OCI-LY3 (cell line): Measurements from ENCODE around the gene CEMIP.
"Not testable (repeated sequence)": the region's sequence is repeated elsewhere in the genome, so short reads cannot be mapped to it uniquely, and the experiment has no call there.

Experiments
- H2AFZ ChIP-seq: fragments of 200-600, 300-600 bp; shearing (Covaris generic); 2 replicates; pipeline ENCODE4 v1.6.0; 2014; ENCODE audit warnings: antibody characterized with exemption, low read depth, low read length
- H3K27ac ChIP-seq: fragments of 200-600, 300-600 bp; sonication (generic); 2 replicates; pipeline ENCODE4 v1.5.1; 2014; ENCODE audit warnings: mild to moderate bottlenecking, low read length, moderate library complexity, mixed read lengths
- H3K27me3 ChIP-seq: fragments of 200-600, 300-600 bp; sonication (generic); 2 replicates; pipeline ENCODE4 v1.6.1; 2014; ENCODE audit warnings: low read depth, low read length, mixed read lengths
- H3K36me3 ChIP-seq: fragments of 200-600, 300-600 bp; sonication (generic); replicated peaks from 2 replicates; pipeline ENCODE3; 2014; ENCODE audit warnings: low read depth, low read length, mixed read lengths
- H3K4me1 ChIP-seq: fragments of 300-600, 200-600 bp; sonication (generic); 2 replicates; pipeline ENCODE4 v1.6.1; 2014; ENCODE audit warnings: low read length, mixed read lengths
- H3K4me2 ChIP-seq: fragments of 200-600, 300-600 bp; sonication (generic); 2 replicates; pipeline ENCODE4 v1.6.1; 2014; ENCODE audit warnings: low read length, mixed read lengths
- H3K4me3 ChIP-seq: fragments of 300-600, 200-600 bp; sonication (generic); 2 replicates; pipeline ENCODE4 v1.5.1; 2014; ENCODE audit warnings: antibody characterized with exemption, mild to moderate bottlenecking, low read length, moderate library complexity
- H3K79me2 ChIP-seq: fragments of 300-600, 200-600 bp; shearing (Covaris generic); 2 replicates; pipeline ENCODE4 v1.6.1; 2014; ENCODE audit warnings: mild to moderate bottlenecking, low read length, mixed read lengths
- H3K9ac ChIP-seq: fragments of 300-600, 200-600 bp; shearing (Covaris generic); 2 replicates; pipeline ENCODE4 v1.6.0; 2014; ENCODE audit warnings: mild to moderate bottlenecking, low read length, moderate library complexity
- H3K9me3 ChIP-seq: fragments of 200-600, 300-600 bp; shearing (Covaris generic); 2 replicates; pipeline ENCODE4 v1.6.1; 2014; ENCODE audit warnings: low read length, mixed read lengths; ENCODE audit not compliant: insufficient read depth
- H4K20me1 ChIP-seq: fragments of 200-600, 300-600 bp; sonication (generic); 2 replicates; pipeline ENCODE4 v1.6.1; 2016; ENCODE audit warnings: low read length, mixed read lengths; ENCODE audit not compliant: insufficient read depth
- EZH2phosphoT487 ChIP-seq: fragments of 200-600 bp; shearing (Covaris generic); IDR thresholded peaks from 2 replicates; pipeline ENCODE4 v1.6.1; 2018; ENCODE audit warnings: antibody characterized with exemption, mixed run types, low read depth
- TF ChIP-seq, protein P1 (sequence below): fragments of 200-600, 300-600 bp; sonication (generic); IDR thresholded peaks from 2 replicates; pipeline ENCODE4 v1.5.1; 2014; ENCODE audit warnings: antibody characterized with exemption, low read length, low read depth

CEMIP gene

DNA sequence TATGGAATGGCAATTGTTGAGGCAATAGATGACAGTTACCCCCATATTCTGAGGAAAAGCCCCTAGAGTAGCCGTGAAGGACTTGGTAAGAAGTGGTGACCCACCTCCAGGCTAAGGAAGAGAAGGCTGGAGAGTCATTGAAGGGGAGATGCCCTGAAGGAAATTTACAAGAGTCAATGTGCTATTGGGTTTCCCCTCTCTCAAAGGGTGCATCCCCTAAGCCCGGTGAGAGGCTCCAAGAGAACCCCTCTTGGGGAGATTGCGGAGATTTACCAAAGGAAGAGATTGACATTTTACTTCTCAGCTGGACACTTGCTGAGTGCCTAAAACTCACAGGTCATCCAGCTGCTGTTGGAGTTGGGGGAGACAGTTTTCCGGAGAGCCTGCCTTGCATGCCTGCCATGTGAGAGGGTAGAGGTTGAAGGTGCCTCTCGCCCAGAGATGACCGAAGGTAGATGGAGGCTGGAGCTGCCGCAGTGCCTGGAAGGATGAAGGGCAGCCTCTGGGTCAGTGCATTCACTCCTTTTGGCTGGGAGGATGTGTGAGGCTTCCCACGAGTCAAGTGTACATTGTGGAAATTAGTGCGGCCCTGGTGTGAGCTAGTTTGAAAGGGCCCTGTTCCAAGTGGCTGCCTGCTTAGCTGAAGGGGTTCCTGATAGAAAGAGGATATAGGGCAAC lies 179.8 kb downstream of the CEMIP start:
- TF ChIP-seq EZH2phosphoT487, result no peak
- TF ChIP-seq, protein P1, sequence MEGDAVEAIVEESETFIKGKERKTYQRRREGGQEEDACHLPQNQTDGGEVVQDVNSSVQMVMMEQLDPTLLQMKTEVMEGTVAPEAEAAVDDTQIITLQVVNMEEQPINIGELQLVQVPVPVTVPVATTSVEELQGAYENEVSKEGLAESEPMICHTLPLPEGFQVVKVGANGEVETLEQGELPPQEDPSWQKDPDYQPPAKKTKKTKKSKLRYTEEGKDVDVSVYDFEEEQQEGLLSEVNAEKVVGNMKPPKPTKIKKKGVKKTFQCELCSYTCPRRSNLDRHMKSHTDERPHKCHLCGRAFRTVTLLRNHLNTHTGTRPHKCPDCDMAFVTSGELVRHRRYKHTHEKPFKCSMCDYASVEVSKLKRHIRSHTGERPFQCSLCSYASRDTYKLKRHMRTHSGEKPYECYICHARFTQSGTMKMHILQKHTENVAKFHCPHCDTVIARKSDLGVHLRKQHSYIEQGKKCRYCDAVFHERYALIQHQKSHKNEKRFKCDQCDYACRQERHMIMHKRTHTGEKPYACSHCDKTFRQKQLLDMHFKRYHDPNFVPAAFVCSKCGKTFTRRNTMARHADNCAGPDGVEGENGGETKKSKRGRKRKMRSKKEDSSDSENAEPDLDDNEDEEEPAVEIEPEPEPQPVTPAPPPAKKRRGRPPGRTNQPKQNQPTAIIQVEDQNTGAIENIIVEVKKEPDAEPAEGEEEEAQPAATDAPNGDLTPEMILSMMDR, result no peak
- no peak overlapping the region for H3K9ac ChIP-seq
- H3K4me2 ChIP-seq, result no peak overlapping the region

DNA sequence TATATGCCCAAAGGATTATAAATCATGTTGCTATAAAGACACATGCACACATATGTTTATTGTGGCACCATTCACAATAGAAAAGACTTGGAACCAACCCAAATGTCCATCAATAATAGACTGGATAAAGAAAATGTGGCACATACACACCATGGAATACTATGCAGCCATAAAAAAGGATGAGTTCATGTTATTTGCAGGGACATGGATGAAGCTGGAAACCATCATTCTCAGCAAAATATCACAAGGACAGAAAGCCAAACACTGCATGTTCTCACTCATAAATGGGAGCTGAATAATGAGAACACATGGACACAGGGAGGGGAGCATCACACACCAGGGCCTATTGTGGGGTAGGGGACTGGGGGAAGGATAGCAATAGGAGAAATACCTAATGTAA lies 186.3 kb downstream of the CEMIP start:
- not testable (repeated sequence) for H3K27me3 ChIP-seq, H4K20me1 ChIP-seq, H3K4me1 ChIP-seq, H3K27ac ChIP-seq, H2AFZ ChIP-seq, H3K4me3 ChIP-seq, H3K79me2 ChIP-seq, H3K4me2 ChIP-seq, H3K9me3 ChIP-seq, H3K9ac ChIP-seq
- H3K36me3 ChIP-seq, result peaks cover 37% of the 10 kb centered on the region

More for the DNA sequence above, 179.8 kb downstream of the CEMIP start:
- Histone ChIP-seq H3K9me3 (no peaks in the 10 kb centered on the region), H4K20me1 (peaks cover 4% of the 10 kb centered on the region; the same call in 1 of the 2 replicates), H3K79me2 (no peaks in the 10 kb centered on the region), H3K4me3 (no peak overlapping the region), H3K27me3 (no peaks in the 10 kb centered on the region), H3K4me1 (peaks cover 2% of the 10 kb centered on the region; the same call in 1 of the 2 replicates), H2AFZ (no peak overlapping the region), H3K36me3 (peaks cover 29% of the 10 kb centered on the region), H3K27ac (no peak overlapping the region)

DNA sequence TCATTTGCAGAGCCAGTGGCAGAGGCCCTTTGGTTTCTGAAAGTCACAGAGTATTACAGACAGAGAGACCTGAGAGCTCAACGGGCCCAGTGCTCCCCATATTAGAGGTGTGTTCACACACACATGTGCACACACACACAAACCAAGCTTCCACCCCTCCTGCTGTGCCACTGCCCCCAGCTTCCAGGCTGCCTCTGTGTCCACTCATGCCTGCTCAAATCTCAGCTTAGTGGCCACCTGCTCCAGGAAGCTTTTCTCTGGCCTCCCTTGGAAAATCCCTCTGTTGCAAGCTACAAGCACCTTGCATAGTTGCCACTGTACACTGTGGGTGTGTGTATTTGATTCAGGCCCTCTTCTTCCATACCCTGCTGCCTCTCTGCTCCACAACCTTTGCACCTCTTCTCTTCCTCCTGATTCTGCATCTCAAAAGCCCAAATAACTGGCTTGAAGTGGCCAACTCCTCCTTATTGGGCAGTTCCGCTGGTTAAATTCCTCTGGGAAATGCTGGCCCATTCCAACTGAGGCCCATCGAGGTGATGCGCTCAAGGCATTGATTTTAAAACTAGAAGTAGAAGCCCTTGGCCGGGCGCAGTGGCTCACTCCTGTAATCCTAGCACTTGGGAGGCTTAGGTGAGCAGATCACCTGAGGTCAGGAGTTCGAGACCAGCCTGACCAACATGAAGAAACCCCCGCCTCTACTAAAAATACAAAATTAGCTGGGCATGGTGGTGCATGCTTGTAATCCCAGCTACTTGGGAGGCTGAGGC lies 187.4 kb downstream of the CEMIP start:
- Histone ChIP-seq H4K20me1 (peaks cover 8% of the 10 kb centered on the region; the same call in 1 of the 2 replicates), H3K27me3 (no peaks in the 10 kb centered on the region), H3K27ac (no peak overlapping the region), H3K4me3 (no peak overlapping the region), H3K9ac (no peak overlapping the region), H3K36me3 (peaks cover 32% of the 10 kb centered on the region), H3K4me2 (no peak overlapping the region), H3K9me3 (no peaks in the 10 kb centered on the region), H3K79me2 (no peaks in the 10 kb centered on the region), H3K4me1 (no peaks in the 10 kb centered on the region), H2AFZ (no peak overlapping the region)
- TF ChIP-seq, protein P1, result no peak
- TF ChIP-seq EZH2phosphoT487, result no peak

DNA sequence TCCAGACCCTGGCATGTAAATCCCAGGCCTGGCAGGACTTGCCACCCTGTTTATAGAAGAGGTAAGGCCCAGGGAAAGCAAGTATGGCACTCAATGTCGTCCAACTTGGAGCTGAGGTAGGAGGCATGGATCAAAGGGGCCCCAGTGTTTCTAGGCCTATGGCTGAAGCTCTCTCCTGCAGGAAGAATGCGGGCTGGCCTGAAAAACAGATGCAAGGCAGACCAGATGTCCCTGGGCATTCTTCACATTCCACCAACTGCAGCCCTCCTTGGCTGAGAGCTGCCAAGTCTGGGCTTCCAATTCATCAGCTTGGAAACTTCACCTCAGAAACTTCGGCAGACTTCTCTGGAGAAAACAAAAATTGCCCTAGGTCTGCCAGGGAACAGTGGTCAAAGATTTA lies 188.3 kb downstream of the CEMIP start:
- no peak overlapping the region for H2AFZ ChIP-seq
- H3K79me2 ChIP-seq, result no peaks in the 10 kb centered on the region
- no peaks in the 10 kb centered on the region for H3K4me1 ChIP-seq
- peaks cover 11% of the 10 kb centered on the region for H4K20me1 ChIP-seq
- no peak overlapping the region for H3K4me2 ChIP-seq
- TF ChIP-seq EZH2phosphoT487, result no peak
- TF ChIP-seq, protein P1, result no peak
- no peaks in the 10 kb centered on the region for H3K27me3 ChIP-seq
- no peak overlapping the region for H3K4me3 ChIP-seq
- H3K9ac ChIP-seq, result no peak overlapping the region
- no peak overlapping the region for H3K27ac ChIP-seq
- H3K9me3 ChIP-seq, result no peaks in the 10 kb centered on the region
- peaks cover 32% of the 10 kb centered on the region for H3K36me3 ChIP-seq
